Stimulated activated CD8-positive, alpha-beta memory T cell treated with anti-CD3 and anti-CD28 coated beads, Interleukin-15, amount 100 ng/mL, for 1 hour (primary cell): ENCODE data around the gene PRR30.
A peak's percentile ranks its signal among the peaks of the same experiment; 100 is the strongest.

Source experiments
- DNase-seq: peaks from one replicate; pipeline ENCODE4 v3.0.0-alpha.2; 2020; ENCODE audit warnings: low read depth

PRR30 gene

GRCh38 chr2:27154488-27154887 lies 15.3 kb upstream of the PRR30 start:
- no peak for DNase-seq

GRCh38 chr2:27152796-27153464 lies 13.7 kb upstream of the PRR30 start:
- DNase-seq: no peak

- no peak for DNase-seq
These were observed 13.0 kb upstream of the PRR30 start for GRCh38 chr2:27152102-27152795.

GRCh38 chr2:27150639-27151230 lies 11.5 kb upstream of the PRR30 start:
- no peak for DNase-seq

- DNase-seq: no peak
These were observed 10.6 kb upstream of the PRR30 start for GRCh38 chr2:27149570-27150405.

- no peak for DNase-seq
These were observed 9.7 kb upstream of the PRR30 start, which contains the start of gene TCF23 for GRCh38 chr2:27148801-27149439. Gene TCF23 (plus strand): TSS chr2:27149004. CDS start chr2:27149134, 130 bp downstream.

GRCh38 chr2:27147935-27148334 lies 8.7 kb upstream of the PRR30 start:
- DNase-seq: no peak

GRCh38 chr2:27145682-27146081 lies 6.5 kb upstream of the PRR30 start:
- no peak for DNase-seq

- DNase-seq: no peak
These were observed 4.1 kb upstream of the PRR30 start for GRCh38 chr2:27143285-27143684.

GRCh38 chr2:27138111-27138510 lies 1.1 kb downstream of the PRR30 start:
- DNase-seq: no peak

- no peak for DNase-seq
These were observed 1.8 kb downstream of the PRR30 start for GRCh38 chr2:27137322-27137935.

GRCh38 chr2:27136751-27137150 lies 2.5 kb downstream of the PRR30 start:
- DNase-seq: no peak

GRCh38 chr2:27135478-27135955 lies 3.7 kb downstream of the PRR30 start:
- DNase-seq: no peak

- DNase-seq: no peak
These were observed 4.3 kb downstream of the PRR30 start for GRCh38 chr2:27134781-27135477.

GRCh38 chr2:27133905-27134780 lies 5.1 kb downstream of the PRR30 start, which contains the start of gene PREB:
Gene PREB (minus strand): TSS chr2:27134636. CDS start chr2:27134421, 215 bp downstream.
- peak; percentile 94 for DNase-seq

GRCh38 chr2:27133195-27133875 lies 5.9 kb downstream of the PRR30 start:
- DNase-seq: no peak

- DNase-seq: no peak
These were observed 7.8 kb downstream of the PRR30 start for GRCh38 chr2:27131429-27131828.

GRCh38 chr2:27130396-27130795 lies 8.8 kb downstream of the PRR30 start:
- no peak for DNase-seq
